A549 (cell line): Measurements from ENCODE around the gene PCDHB16. TPM values are rescaled to one million over a fixed set of nuclear protein-coding genes. Genes with fewer than 3 reads are reported as not detected.

ENCODE experiments used
- ATAC-seq, 2 experiments: fragments of 200-7000 bp in 1 of 2; fragments of >200 bp in 1 of 2; cut with Nextera tagmentation in 1 of 2; cut with Tn5 transposase in 1 of 2; 3 replicates each; pipeline versions ENCODE4 v1.8.0 to v1.9.1; 2018 to 2020; ENCODE audit warnings: mild to moderate bottlenecking in 1 of 2, moderate library complexity in 1 of 2
- CTCF ChIA-PET: fragments of 300-600 bp; sonication (Branson Sonifier 250); formaldehyde crosslinking; extraction: SDS; loops from one replicate; lab custom pipeline; 2021; ENCODE audit warnings: antibody characterized with exemption, inconsistent platforms; lab: Yijun Ruan, JAX
- POLR2A ChIA-PET: fragments of 350-600 bp; formaldehyde crosslinking; extraction: SDS; loops from one replicate; lab custom pipeline; 2021; ENCODE audit warnings: antibody characterized with exemption, inconsistent platforms; lab: Yijun Ruan, JAX
- DNase-seq, 2 experiments: peaks; one replicate each; pipeline versions ENCODE4 v3.0.0 to v3.0.0-alpha.2; 2011 to 2016; ENCODE audit warnings: low read depth in 1 of 2, low spot score in 1 of 2
- FAIRE-seq: peaks from 2 replicates; lab custom pipeline; 2011; peaks lifted over from hg19 to GRCh38; lab: Jason Lieb, UNC
- H3K27ac ChIP-seq, 2 experiments: fragments of >200 bp; sonication (Bioruptor Twin); formaldehyde crosslinking; 3 replicates each; pipeline ENCODE4 v1.5.1; 2016 to 2017
- H3K4me1 ChIP-seq: fragments of >200 bp; sonication (Bioruptor Twin); formaldehyde crosslinking; 3 replicates; pipeline ENCODE4 v1.6.1; 2016
- H3K4me2 ChIP-seq: fragments of >200 bp; sonication (Bioruptor Twin); formaldehyde crosslinking; 3 replicates; pipeline ENCODE4 v1.6.1; 2016
- H3K4me3 ChIP-seq: fragments of >200 bp; sonication (Bioruptor Twin); formaldehyde crosslinking; 3 replicates; pipeline ENCODE4 v1.5.1; 2016
- H3K9me3 ChIP-seq: fragments of >200 bp; sonication (Bioruptor Twin); formaldehyde crosslinking; 3 replicates; pipeline ENCODE4 v1.6.1; 2016
- CEBPB ChIP-seq, 2 experiments: fragments of >200 bp in 1 of 2; sonication (Bioruptor Twin) in 1 of 2; formaldehyde crosslinking in 1 of 2; IDR thresholded peaks; 2 replicates each; pipeline ENCODE4 v1.6.1; 2012 to 2016
- FOXS1 ChIP-seq: fragments of 250-450 bp; sonication (Bioruptor Pico); IDR thresholded peaks from 2 replicates; pipeline ENCODE4 v1.5.0; 2020; ENCODE audit warnings: mild to moderate bottlenecking, moderate library complexity
- HDAC2 ChIP-seq: fragments of 200-600 bp; sonication (generic); IDR thresholded peaks from 2 replicates; pipeline ENCODE4 v1.6.1; 2016
- HEYL ChIP-seq: fragments of 250-450 bp; sonication (Bioruptor Pico); IDR thresholded peaks from 2 replicates; pipeline ENCODE4 v1.8.0; 2021; ENCODE audit warnings: mild to moderate bottlenecking, moderate library complexity
- HOXA7 ChIP-seq: fragments of 250-450 bp; sonication (Bioruptor Pico); IDR thresholded peaks from 2 replicates; pipeline ENCODE4 v1.5.0; 2020; ENCODE audit warnings: mild to moderate bottlenecking, moderate library complexity
- KDM5A ChIP-seq: fragments of 200-600 bp; sonication (generic); IDR thresholded peaks from 2 replicates; pipeline ENCODE4 v1.6.1; 2016; ENCODE audit warnings: antibody characterized with exemption, mild to moderate bottlenecking
- NPAS2 ChIP-seq: fragments of 250-450 bp; sonication (Bioruptor Pico); IDR thresholded peaks from 2 replicates; pipeline ENCODE4 v1.8.0; 2022; ENCODE audit warnings: mild to moderate bottlenecking, moderate library complexity, borderline replicate concordance
- POLR2A ChIP-seq: IDR thresholded peaks from 2 replicates; pipeline ENCODE4 v1.6.1; 2012; ENCODE audit warnings: mild to moderate bottlenecking, low read length
- RAD21 ChIP-seq, 2 experiments: fragments of >200 bp in 1 of 2; sonication (Bioruptor Twin) in 1 of 2; formaldehyde crosslinking in 1 of 2; IDR thresholded peaks in 1 of 2; conservative IDR thresholded peaks in 1 of 2; 2 replicates in 1 of 2; 3 replicates in 1 of 2; pipeline ENCODE4 v1.6.1; 2012 to 2018; ENCODE audit warnings: inconsistent platforms in 1 of 2
- RARB ChIP-seq: fragments of 250-450 bp; sonication (Bioruptor Pico); IDR thresholded peaks from 2 replicates; pipeline ENCODE4 v1.8.0; 2021; ENCODE audit warnings: mild to moderate bottlenecking, moderate library complexity
- RCOR1 ChIP-seq: fragments of 150-350 bp; IDR thresholded peaks from 2 replicates; pipeline ENCODE4 v1.6.1; 2014; ENCODE audit warnings: antibody characterized with exemption, low read length, low read depth
- ZC3H11A ChIP-seq: fragments of 450-650 bp; IDR thresholded peaks from 2 replicates; pipeline ENCODE4 v1.6.1; 2014; ENCODE audit warnings: antibody characterized with exemption, mild to moderate bottlenecking
- WGBS: methylation state at CpG from one replicate; pipeline ENCODE4 v1.1.6; 2017; ENCODE audit errors: missing lambda C conversion rate; 5-methylcytosine and 5-hydroxymethylcytosine counted together
- polyA plus RNA-seq, 4 experiments: library from polyadenylated mRNA; depleted of rRNA in 3 of 4; stranded (reverse); fragments of >200 nt; fragmentation: RNase III in 1 of 4; extraction: RNeasy Plus Mini Kit Qiagen cat#74134 plus additional on column Dnase treatment in 1 of 4; gene quantifications; 2 replicates in 3 of 4; 3 replicates in 1 of 4; pipeline ENCODE4 v1.2.3, GENCODE V29; 2011 to 2017
- TF ChIP-seq, protein P1 (sequence below): fragments of >200 bp; sonication (Bioruptor Twin); formaldehyde crosslinking; IDR thresholded peaks from 3 replicates; pipeline ENCODE4 v1.5.1; 2016
- TF ChIP-seq, protein P2 (sequence below): IDR thresholded peaks from 2 replicates; pipeline ENCODE4 v1.6.1; 2012; ENCODE audit warnings: low read depth, borderline replicate concordance
- TF ChIP-seq, protein P3 (sequence below): fragments of >200 bp; sonication (Bioruptor Twin); formaldehyde crosslinking; IDR thresholded peaks from 3 replicates; pipeline ENCODE4 v1.6.1; 2016
- TF ChIP-seq, protein P4 (sequence below): fragments of 150-350 bp; IDR thresholded peaks from 2 replicates; pipeline ENCODE4 v1.6.1; 2014; ENCODE audit warnings: low read depth, mild to moderate bottlenecking, low read length

The PCDHB16 gene
- polyA plus RNA-seq, 2 of the 4 experiments (the other 2 are of a cell fraction): 0.10 to 0.13 TPM

GRCh38 chr5:141149812-141150211, 32.4 kb upstream of the PCDHB16 start, which contains the start of gene PCDHB6:
Gene PCDHB6 (plus strand): TSS chr5:141150057. CDS start chr5:141150258, 201 bp downstream.
- ATAC-seq (peak; percentile 78 to 91), DNase-seq (peak; percentile 45 to 56), FAIRE-seq (no peak)
- Histone ChIP-seq H3K27ac (no peak within 1 kb of the TSS), H3K9me3 (peaks cover 6% of the 10 kb centered on the region; the same call in 2 of the 3 replicates), H3K4me2 (peak within 1 kb of the TSS; percentile 78), H3K4me1 (no peaks in the 10 kb centered on the region), H3K4me3 (peak within 1 kb of the TSS; percentile 42)
- TF ChIP-seq, protein P1, sequence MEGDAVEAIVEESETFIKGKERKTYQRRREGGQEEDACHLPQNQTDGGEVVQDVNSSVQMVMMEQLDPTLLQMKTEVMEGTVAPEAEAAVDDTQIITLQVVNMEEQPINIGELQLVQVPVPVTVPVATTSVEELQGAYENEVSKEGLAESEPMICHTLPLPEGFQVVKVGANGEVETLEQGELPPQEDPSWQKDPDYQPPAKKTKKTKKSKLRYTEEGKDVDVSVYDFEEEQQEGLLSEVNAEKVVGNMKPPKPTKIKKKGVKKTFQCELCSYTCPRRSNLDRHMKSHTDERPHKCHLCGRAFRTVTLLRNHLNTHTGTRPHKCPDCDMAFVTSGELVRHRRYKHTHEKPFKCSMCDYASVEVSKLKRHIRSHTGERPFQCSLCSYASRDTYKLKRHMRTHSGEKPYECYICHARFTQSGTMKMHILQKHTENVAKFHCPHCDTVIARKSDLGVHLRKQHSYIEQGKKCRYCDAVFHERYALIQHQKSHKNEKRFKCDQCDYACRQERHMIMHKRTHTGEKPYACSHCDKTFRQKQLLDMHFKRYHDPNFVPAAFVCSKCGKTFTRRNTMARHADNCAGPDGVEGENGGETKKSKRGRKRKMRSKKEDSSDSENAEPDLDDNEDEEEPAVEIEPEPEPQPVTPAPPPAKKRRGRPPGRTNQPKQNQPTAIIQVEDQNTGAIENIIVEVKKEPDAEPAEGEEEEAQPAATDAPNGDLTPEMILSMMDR: peak; percentile 41
- peak in 1 of 2 experiments; percentile 44; a peak in 3 of 5 replicates for TF ChIP-seq RAD21 (conservative IDR thresholded peaks at IDR 0.05 in 1 of 2, IDR thresholded peaks at IDR 0.05 in 1 of 2)
- TF ChIP-seq KDM5A: no peak
- no peak for TF ChIP-seq HDAC2
- CTCF ChIA-PET: interaction anchor here (0.6 to 1.8 kb wide), 21 partner anchors 9 to 1206 kb away, joined by 3 to 8 read pairs (median 3); partner anchors contain the start of genes PCDHB12, PCDHB2, PCDHB5 and PCDHB8
- 20% methylated on average over 18 of the region's 18 CpGs for WGBS
- POLR2A ChIA-PET: no interaction called here

GRCh38 chr5:141150224-141150992, 31.8 kb upstream of the PCDHB16 start:
- ChIA-PET CTCF (interaction anchor here (0.6 to 1.8 kb wide), 20 partner anchors 8 to 417 kb away, joined by 3 to 8 read pairs (median 3); partner anchors contain the start of genes PCDHB12, PCDHB2, PCDHB5 and PCDHB8), POLR2A (no interaction called here)
- H3K27ac ChIP-seq: no peak overlapping the region
- H3K4me2 ChIP-seq: peak overlapping the region; percentile 78
- no peaks in the 10 kb centered on the region for H3K4me1 ChIP-seq
- TF ChIP-seq HEYL (CRISPR knock-in tag): no peak
- TF ChIP-seq RCOR1: no peak
- TF ChIP-seq, protein P2, sequence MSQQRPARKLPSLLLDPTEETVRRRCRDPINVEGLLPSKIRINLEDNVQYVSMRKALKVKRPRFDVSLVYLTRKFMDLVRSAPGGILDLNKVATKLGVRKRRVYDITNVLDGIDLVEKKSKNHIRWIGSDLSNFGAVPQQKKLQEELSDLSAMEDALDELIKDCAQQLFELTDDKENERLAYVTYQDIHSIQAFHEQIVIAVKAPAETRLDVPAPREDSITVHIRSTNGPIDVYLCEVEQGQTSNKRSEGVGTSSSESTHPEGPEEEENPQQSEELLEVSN: no peak
- no peak for TF ChIP-seq CEBPB (IDR thresholded peaks at IDR 0.05)
- TF ChIP-seq HOXA7 (CRISPR knock-in tag): no peak
- TF ChIP-seq, protein P1: no peak
- TF ChIP-seq FOXS1 (CRISPR knock-in tag): no peak
- no peak for TF ChIP-seq ZC3H11A
- no peak for TF ChIP-seq NPAS2 (CRISPR knock-in tag)
- TF ChIP-seq RARB (CRISPR knock-in tag): no peak
- TF ChIP-seq, protein P3, sequence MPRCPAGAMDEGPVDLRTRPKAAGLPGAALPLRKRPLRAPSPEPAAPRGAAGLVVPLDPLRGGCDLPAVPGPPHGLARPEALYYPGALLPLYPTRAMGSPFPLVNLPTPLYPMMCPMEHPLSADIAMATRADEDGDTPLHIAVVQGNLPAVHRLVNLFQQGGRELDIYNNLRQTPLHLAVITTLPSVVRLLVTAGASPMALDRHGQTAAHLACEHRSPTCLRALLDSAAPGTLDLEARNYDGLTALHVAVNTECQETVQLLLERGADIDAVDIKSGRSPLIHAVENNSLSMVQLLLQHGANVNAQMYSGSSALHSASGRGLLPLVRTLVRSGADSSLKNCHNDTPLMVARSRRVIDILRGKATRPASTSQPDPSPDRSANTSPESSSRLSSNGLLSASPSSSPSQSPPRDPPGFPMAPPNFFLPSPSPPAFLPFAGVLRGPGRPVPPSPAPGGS: no peak
- TF ChIP-seq, protein P4, sequence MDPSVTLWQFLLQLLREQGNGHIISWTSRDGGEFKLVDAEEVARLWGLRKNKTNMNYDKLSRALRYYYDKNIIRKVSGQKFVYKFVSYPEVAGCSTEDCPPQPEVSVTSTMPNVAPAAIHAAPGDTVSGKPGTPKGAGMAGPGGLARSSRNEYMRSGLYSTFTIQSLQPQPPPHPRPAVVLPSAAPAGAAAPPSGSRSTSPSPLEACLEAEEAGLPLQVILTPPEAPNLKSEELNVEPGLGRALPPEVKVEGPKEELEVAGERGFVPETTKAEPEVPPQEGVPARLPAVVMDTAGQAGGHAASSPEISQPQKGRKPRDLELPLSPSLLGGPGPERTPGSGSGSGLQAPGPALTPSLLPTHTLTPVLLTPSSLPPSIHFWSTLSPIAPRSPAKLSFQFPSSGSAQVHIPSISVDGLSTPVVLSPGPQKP: no peak
- TF ChIP-seq POLR2A: no peak
- TF ChIP-seq KDM5A: no peak
- peak overlapping the region; percentile 42 for H3K4me3 ChIP-seq
- 23% methylated on average over 24 of the region's 33 CpGs for WGBS
- H3K9me3 ChIP-seq: peaks cover 7% of the 10 kb centered on the region; the same call in 2 of the 3 replicates
- ATAC-seq (peak; percentile 50 to 70; a peak in 4 of 6 replicates), DNase-seq (no peak), FAIRE-seq (no peak)
